NK-92 treated with Interleukin-12 subunit alpha and Interleukin-12 subunit beta, amount 100 ng/mL, for 24 hours (cell line): Measurements from ENCODE around the gene USP11.

Experiments
- DNase-seq: peaks from one replicate; lab custom pipeline; 2025; lab: John Stamatoyannopoulos, UW

USP11 gene

DNA sequence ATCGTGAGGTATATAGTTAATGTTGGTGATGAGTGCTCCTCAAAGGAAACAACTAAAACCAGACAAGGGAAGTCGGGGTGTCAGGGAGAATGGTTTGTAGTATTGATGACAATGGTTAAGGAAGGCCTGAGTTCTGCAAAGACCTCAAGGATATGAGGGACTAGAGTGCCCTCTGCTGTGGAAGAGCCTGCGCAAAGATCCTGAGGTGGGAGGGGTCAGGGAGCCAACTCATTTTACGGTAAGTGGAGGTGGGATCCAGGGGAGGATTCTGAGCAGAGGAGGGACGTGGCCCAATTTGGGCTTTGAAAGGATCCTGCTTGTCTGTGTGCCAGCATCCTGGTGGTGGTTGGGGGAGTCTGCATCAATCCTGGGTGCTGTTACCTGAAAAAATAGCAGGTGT lies 27.8 kb upstream of the USP11 start:
- no peak for DNase-seq

DNA sequence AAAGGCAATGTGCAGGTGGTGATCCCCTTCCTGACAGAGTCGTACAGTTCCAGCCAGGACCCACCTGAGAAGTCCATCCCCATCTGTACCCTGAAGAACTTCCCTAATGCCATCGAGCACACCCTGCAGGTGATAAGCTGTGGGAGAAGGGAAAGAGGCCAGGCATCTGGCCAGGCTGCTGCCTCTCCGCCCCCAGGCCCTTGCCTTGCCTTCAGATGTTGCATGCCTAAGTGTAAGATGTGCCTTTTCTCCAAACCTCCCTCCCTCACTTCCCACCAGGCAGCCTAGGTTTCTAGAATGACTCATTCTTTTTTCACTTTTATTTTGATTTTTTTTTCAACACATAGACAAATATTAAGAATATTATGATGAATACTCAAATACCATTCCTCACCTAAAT lies 26.5 kb upstream of the USP11 start:
- DNase-seq, result no peak

DNA sequence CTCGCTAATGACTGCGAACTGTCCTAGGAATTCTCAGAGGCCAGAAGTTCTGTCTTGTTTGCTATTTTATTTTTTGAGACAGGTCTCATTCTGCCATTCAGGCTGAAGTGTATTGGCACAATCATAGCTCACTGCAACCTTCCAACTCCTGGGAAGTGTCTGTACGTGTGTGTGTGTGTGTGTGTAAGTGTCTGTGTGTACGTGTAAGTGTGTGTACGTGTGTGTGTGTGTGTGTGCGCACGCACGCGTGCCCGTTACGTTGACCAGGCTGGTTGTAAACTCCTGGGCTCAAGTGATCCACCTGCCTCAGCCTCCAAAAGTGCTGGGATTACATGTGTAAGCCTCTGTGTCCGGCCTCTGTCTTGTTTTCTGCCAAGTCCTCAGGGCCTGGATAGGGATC lies 24.7 kb upstream of the USP11 start:
- no peak for DNase-seq

DNA sequence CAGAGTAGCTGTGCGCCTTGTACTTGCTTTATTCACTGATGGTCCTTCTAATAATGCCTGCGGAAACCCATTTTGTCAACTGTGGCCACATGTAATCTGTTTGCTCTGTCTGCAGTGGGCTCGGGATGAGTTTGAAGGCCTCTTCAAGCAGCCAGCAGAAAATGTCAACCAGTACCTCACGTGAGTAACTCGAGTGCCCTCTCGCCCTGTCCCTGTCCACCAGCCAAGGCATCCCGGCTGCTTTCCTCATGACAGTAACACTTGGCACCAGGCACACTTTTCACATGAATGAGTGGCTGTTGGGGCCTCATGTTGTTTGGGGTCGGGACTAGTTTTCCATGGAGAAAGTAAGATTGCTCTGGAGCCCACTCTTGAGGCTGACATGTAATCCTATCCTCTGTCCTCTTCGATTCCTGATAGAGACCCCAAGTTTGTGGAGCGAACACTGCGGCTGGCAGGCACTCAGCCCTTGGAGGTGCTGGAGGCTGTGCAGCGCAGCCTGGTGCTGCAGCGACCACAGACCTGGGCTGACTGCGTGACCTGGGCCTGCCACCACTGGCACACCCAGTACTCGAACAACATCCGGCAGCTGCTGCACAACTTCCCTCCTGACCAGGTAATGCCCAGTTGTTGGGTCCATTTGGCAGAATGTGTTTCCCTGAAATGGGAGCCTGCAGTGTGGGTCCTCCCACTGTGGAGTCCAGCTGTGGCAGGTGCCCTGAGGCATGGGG lies 23.1 kb upstream of the USP11 start:
- no peak for DNase-seq

DNA sequence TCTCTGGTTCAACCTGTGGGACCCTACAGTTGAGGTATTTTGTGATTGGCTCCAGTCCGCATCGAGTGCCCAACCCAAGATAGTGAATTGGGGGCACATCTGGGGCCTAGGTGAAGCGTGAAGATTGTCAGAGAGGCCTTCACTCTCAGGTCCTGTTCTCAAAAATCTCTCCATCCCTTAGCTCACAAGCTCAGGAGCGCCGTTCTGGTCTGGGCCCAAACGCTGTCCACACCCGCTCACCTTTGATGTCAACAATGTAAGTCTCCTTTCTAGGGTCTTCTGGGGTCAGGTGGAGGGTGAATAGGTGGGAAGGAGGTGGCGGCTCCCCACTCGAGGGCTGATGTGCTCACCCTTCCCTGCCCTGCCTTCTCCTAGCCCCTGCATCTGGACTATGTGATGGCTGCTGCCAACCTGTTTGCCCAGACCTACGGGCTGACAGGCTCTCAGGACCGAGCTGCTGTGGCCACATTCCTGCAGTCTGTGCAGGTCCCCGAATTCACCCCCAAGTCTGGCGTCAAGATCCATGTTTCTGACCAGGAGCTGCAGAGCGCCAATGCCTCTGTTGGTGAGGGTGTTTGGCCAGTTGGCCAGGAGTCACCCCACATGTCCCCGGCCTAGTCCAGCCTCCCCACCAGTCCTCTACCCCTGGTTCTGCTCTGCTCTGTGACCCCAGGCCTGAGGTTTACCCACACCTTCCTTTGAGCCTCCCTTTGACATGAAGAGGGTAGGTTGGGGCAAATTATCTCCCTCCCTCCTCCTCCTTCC lies 22.0 kb upstream of the USP11 start:
- DNase-seq, result no peak

- no peak for DNase-seq
Observed at GRCh38 chrX:47212381-47213293, 20.2 kb upstream of the USP11 start.

DNA sequence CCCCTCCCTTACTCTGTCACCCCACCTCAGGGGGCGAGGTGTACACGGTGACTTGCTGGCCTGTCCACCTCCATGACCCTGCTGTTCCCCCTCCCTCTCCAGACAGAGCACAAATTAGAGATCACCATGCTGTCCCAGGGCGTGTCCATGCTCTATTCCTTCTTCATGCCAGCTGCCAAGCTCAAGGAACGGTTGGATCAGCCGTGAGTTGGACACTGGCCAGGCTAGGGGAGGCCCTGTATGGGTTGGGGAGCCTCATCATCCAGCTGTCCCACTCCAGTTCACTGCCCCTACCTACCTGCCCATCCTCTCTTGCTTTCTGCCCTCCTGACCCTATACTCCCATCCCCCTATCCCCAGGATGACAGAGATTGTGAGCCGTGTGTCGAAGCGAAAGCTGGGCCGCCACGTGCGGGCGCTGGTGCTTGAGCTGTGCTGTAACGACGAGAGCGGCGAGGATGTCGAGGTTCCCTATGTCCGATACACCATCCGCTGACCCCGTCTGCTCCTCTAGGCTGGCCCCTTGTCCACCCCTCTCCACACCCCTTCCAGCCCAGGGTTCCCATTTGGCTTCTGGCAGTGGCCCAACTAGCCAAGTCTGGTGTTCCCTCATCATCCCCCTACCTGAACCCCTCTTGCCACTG lies 18.3 kb upstream of the USP11 start:
- no peak for DNase-seq

GRCh38 chrX:47215291-47215900 lies 17.4 kb upstream of the USP11 start:
- DNase-seq, result no peak

GRCh38 chrX:47216393-47216925 lies 16.4 kb upstream of the USP11 start:
- DNase-seq, result no peak

DNA sequence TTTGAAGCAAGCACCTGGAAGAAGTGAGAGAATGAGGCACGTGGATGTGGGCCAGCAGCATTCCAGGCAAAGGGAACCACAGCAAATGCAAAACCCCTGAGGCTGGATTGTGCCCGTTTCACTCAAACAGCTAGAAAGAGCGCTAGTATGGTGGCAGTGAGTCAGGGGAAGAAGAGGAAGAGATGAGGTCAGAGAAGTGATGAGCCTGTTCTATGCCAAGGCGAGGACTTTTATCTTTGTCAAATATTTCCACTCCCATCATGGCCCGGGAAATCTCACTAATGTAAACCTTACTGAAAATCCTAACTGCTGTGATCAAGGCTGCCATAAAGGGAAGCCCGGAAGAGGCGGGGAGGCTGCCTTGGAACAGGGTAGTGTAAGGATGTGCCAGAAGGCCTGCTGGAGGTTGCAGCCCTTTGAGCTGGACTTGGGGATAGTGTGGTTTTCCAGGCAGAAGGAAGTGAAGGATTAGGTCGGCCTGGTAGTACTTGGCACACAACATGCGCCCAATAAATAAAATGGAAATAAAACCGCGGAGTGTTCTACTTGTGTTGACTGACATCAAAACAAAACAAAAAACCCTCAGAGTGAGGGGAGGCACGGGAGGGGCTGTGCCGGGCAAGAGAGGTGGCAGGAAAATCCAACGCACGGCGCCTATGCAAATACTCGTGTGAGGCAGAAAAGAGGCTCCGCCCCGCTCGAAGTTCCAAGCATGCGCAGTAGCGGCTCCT lies 15.5 kb upstream of the USP11 start:
- DNase-seq, result no peak

- DNase-seq, result peak; percentile 95
Observed at GRCh38 chrX:47217852-47218279, 14.9 kb upstream of the USP11 start.

GRCh38 chrX:47218280-47218919 lies 14.4 kb upstream of the USP11 start, which contains the start of gene CDK16:
TSS of gene CDK16 (plus strand) at chrX:47218681. CDS start at chrX:47223558, 4,877 bp downstream.
- DNase-seq, result peak; percentile 59

GRCh38 chrX:47218920-47219815 lies 13.6 kb upstream of the USP11 start:
- peak; percentile 28 for DNase-seq

DNA sequence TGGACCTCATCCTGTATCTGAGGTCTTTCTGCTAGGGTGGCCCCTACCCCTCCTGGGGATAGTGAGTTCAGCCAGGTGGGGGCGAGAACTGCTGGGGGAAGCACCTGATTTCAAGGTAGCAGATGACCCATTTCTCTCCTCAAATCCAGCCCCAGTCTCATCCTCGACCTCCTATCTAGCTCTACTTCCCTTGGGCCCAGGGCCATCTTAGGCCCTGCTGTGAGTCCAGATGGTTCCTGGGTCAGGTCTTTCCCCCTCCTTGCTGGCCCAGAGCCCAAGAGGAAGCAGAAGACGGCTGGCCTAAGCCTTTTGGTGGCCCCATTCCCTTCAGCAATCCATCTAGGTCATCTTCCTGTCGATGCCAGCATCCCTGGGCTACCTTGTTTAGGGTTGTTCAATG lies 11.1 kb upstream of the USP11 start:
- DNase-seq, result no peak

DNA sequence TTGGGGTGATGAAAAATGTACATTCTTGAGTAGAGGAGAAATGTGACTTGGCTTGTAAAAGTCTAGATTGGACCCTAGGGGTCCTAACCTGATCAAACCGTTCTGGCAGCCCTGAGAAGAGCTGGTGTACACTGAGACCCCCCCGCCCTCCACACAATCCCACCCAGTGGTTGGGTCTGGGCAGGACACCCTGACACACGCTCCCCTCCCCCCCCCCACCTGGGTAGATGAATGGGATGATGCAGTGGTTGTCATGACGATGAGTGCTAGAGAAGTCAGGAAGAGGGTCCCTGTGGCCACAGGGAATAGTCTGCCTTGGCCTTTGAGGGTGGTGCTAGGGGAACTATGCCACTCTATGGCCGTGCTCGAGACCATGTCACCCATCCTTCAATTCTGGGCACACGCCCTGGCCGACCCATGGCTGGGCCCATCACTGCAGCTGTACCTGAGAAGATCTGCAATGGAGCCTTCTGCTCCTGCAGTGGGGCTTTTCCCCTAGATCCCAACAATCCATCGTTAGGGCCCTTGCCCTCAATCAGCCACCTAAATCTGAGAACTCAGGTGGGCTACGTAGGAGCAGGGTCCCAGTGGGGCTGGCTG lies 10.0 kb upstream of the USP11 start:
- no peak for DNase-seq

DNA sequence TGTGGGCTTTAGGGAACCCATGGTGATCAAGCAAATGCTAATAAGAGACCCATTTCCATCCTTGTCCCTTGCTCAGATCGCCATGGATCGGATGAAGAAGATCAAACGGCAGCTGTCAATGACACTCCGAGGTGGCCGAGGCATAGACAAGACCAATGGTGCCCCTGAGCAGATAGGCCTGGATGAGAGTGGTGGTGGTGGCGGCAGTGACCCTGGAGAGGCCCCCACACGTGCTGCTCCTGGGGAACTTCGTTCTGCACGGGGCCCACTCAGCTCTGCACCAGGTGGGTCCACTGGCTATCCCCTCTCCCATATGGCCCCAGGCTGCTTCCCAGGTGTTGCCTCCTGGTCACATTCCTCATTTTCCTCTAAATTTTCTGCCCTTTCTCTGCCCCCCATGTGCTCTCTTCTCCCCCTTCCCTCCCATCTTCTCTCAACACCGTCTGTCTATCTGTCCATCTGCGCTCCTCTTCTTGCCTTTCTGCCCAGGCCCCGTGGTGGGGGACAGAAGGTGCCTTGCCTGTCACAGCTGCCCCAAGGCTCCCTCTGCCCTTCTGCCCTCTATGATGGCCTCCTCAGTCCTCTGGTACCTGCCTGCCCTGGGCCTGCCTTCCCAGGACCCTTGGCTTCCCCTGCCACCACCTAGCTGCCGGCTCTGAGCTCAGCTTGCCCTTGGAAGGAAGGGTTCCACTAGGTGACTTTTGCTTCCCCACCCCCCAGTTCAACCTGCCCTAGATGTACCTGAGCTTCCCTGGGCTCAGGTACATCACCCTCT lies 9.1 kb upstream of the USP11 start:
- no peak for DNase-seq

GRCh38 chrX:47224266-47224895 lies 8.4 kb upstream of the USP11 start:
- DNase-seq, result no peak
